ENCODE results near the gene PTGES3. TPM values are rescaled to one million over a fixed set of nuclear protein-coding genes. Genes with fewer than 3 reads are reported as not detected.

The PTGES3 gene
- total RNA-seq, 1 experiment from 2014 or later, result 435 TPM

- Mint-ChIP-seq H3K4me3 (no peak overlapping the region), H3K27me3 (ENCODE audit: low read depth) (no peaks in the 10 kb centered on the region), H3K36me3 (ENCODE audit: insufficient read depth in 1 of 3, low read depth in 3 of 3) (peaks cover 29 to 78% (median 70%) of the 10 kb centered on the region in 3 experiments; a peak in 6 of 7 replicates), H3K9me3 (no peaks in the 10 kb centered on the region), H3K4me1 (no peaks in the 10 kb centered on the region), H3K27ac (peak overlapping the region in 1 of 3 experiments; percentile 77; a peak in 2 of 7 replicates)
- Histone ChIP-seq H3K27me3 (ENCODE audit: insufficient read depth, low read length) (no peaks in the 10 kb centered on the region), H2AFZ (ENCODE audit: low read length) (no peak overlapping the region), H3K27ac (ENCODE audit: insufficient read length, low read depth, low read length) (no peak overlapping the region), H2BK120ac (ENCODE audit: low read depth, low read length, poor library complexity, severe bottlenecking) (no peak overlapping the region), H2AK5ac (ENCODE audit: insufficient read length, low read length) (no peak overlapping the region), H3K18ac (ENCODE audit: insufficient read length, low read depth, low read length) (no peak overlapping the region), H4K5ac (ENCODE audit: insufficient read length, low read depth, low read length) (no peak overlapping the region), H2BK12ac (ENCODE audit: insufficient read length, low read depth, low read length) (no peak overlapping the region), H3K23ac (ENCODE audit: insufficient read length, low read depth, low read length) (no peak overlapping the region), H3K4me1 (ENCODE audit: insufficient read depth, low read length) (no peaks in the 10 kb centered on the region), H3K23me2 (ENCODE audit: insufficient read length, low read depth, low read length, poor library complexity, severe bottlenecking) (no peaks in the 10 kb centered on the region), H4K20me1 (ENCODE audit: control insufficient read depth, insufficient read depth, insufficient read length) (no peaks in the 10 kb centered on the region), H3K79me1 (ENCODE audit: insufficient read depth, low read depth, low read length, poor library complexity, severe bottlenecking) (peaks cover 8% of the 10 kb centered on the region), H3K4ac (ENCODE audit: low read depth, low read length) (no peak overlapping the region), H4K91ac (ENCODE audit: insufficient read length, low read depth, low read length) (no peak overlapping the region), H3T11ph (ENCODE audit: low read length) (no peak overlapping the region), H2BK5ac (ENCODE audit: insufficient read length, low read length) (no peak overlapping the region), H4K8ac (replicated peaks; ENCODE audit: insufficient read length, low read depth, low read length) (no peak overlapping the region), H2BK20ac (ENCODE audit: low read depth, low read length, poor library complexity, severe bottlenecking) (no peak overlapping the region), H3K14ac (ENCODE audit: insufficient read depth, low read length) (no peak overlapping the region), H3K4me2 (ENCODE audit: insufficient read depth, insufficient read length, low read length) (no peak overlapping the region), H3K79me2 (ENCODE audit: insufficient read depth, low read length) (peaks cover 5% of the 10 kb centered on the region; the same call in 1 of the 2 replicates), H3K9ac (ENCODE audit: extremely low read depth, insufficient read length, low read length) (no peak overlapping the region), H3K9me3 (ENCODE audit: control insufficient read depth, low read depth, low read length) (no peaks in the 10 kb centered on the region), H2BK15ac (ENCODE audit: low read depth, low read length) (no peak overlapping the region), H3K56ac (ENCODE audit: insufficient read length, low read depth, low read length) (no peak overlapping the region)
- TF ChIP-seq CTCF (conservative IDR thresholded peaks at IDR 0.05), result no peak
- DNase-seq, result no peak
Measured at GRCh38 chr12:56616925-56617324, 71.2 kb downstream of the PTGES3 start.

Measured in H9 (cell line).